ENCODE results near the gene GYPB. TPM values are rescaled to one million over a fixed set of nuclear protein-coding genes. Genes with fewer than 3 reads are reported as not detected.
"Not testable (repeated sequence)": the region's sequence is repeated elsewhere in the genome, so short reads cannot be mapped to it uniquely, and the experiment has no call there.

Gene GYPB
- total and polyA plus RNA-seq, 2 experiments from 2014 or later: not detected

DNA sequence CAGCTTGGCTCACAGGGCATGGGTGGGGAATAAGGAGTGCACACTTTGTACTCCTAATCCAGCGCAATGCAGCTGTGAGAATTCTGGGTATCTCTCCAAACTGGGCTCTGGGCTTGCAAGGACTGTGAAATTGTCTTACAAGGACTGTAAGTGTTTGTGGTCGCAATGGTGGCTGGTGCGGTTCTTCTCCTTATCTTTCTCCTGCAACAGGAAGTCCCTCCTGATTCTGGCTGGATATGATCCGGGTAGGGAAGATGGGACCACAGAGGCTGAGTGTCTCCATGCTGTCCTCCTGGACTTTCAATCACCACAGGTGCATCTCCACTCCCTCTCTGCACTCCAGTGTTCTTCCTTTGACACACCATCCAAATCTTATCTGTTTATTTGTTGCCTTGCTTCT lies 58.1 kb downstream of the GYPB start:
- H3K36me3 ChIP-seq (replicated peaks; ENCODE audit: insufficient read depth, low read depth): no peaks in the 10 kb centered on the region
- no peak overlapping the region for H3K27ac ChIP-seq
- no peak overlapping the region for H2AFZ ChIP-seq
- no peak overlapping the region for H3K4me2 ChIP-seq
- H3K4me3 ChIP-seq: no peak overlapping the region
- no peaks in the 10 kb centered on the region for H4K20me1 ChIP-seq (ENCODE audit: insufficient read depth, poor library complexity, severe bottlenecking)
- no peaks in the 10 kb centered on the region for H3K4me1 ChIP-seq (ENCODE audit: insufficient read depth)
- H3K9me2 ChIP-seq (replicated peaks; ENCODE audit: insufficient read depth): no peaks in the 10 kb centered on the region
- TF ChIP-seq EZH2phosphoT487 (IDR thresholded peaks at IDR 0.05; ENCODE audit: low read depth, severe bottlenecking, unreplicated experiment): no peak
- TF ChIP-seq EZH2 (IDR thresholded peaks at IDR 0.05; ENCODE audit: borderline replicate concordance): no peak
- TF ChIP-seq CTCF (IDR thresholded peaks at IDR 0.05; ENCODE audit: poor library complexity): no peak
- no peak for DNase-seq (ENCODE audit: low spot score)
- 91% methylated on average over 4 of the region's 4 CpGs for WGBS (ENCODE audit: low lambda C conversion rate, missing lambda C conversion rate)
- no peaks in the 10 kb centered on the region for H3K79me2 ChIP-seq
- no peaks in the 10 kb centered on the region for H3K27me3 ChIP-seq
- no peaks in the 10 kb centered on the region for H3K9me3 ChIP-seq (ENCODE audit: low read depth)

- H2AFZ ChIP-seq; H3K4me3 ChIP-seq; H4K20me1 ChIP-seq (ENCODE audit: insufficient read depth, poor library complexity, severe bottlenecking); H3K27ac ChIP-seq; H3K9me2 ChIP-seq (replicated peaks; ENCODE audit: insufficient read depth); DNase-seq (ENCODE audit: low spot score); H3K9me3 ChIP-seq (ENCODE audit: low read depth); H3K36me3 ChIP-seq (replicated peaks; ENCODE audit: insufficient read depth, low read depth); H3K4me1 ChIP-seq (ENCODE audit: insufficient read depth); H3K4me2 ChIP-seq; H3K79me2 ChIP-seq; H3K27me3 ChIP-seq: not testable (repeated sequence)
- 79% methylated on average over 3 of the region's 3 CpGs for WGBS (ENCODE audit: low lambda C conversion rate, missing lambda C conversion rate)
Observed at GRCh38 chr4:143955306-143955705, 63.9 kb downstream of the GYPB start.

GRCh38 chr4:143951458-143951972 lies 67.7 kb downstream of the GYPB start:
- not testable (repeated sequence) for H3K9me2 ChIP-seq (replicated peaks; ENCODE audit: insufficient read depth); H3K4me1 ChIP-seq (ENCODE audit: insufficient read depth); H3K27me3 ChIP-seq; H3K27ac ChIP-seq; H2AFZ ChIP-seq; H3K9me3 ChIP-seq (ENCODE audit: low read depth); H4K20me1 ChIP-seq (ENCODE audit: insufficient read depth, poor library complexity, severe bottlenecking); H3K4me2 ChIP-seq; H3K79me2 ChIP-seq; H3K36me3 ChIP-seq (replicated peaks; ENCODE audit: insufficient read depth, low read depth); H3K4me3 ChIP-seq; DNase-seq (ENCODE audit: low spot score)

DNA sequence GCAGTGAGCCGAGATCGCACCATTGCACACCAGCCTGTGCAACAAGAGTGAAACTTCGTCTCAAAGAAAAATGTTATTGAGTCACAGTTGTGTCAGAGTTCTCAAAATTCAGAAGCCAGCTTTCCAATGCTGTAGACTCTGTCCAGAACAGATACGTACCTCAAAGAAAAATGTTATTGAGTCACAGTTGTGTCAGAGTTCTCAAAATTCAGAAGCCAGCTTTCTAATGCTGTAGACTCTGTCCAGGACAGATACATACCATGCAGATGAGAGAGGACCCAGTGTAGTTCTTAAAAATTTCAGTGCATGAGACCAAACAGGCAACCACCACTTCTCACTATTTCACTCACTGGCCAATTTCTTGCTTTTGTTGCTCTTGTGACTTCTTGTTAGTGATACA lies 68.2 kb downstream of the GYPB start:
- not testable (repeated sequence) for H3K4me3 ChIP-seq; DNase-seq (ENCODE audit: low spot score); H2AFZ ChIP-seq; H3K36me3 ChIP-seq (replicated peaks; ENCODE audit: insufficient read depth, low read depth); H3K4me1 ChIP-seq (ENCODE audit: insufficient read depth); H3K9me3 ChIP-seq (ENCODE audit: low read depth); H3K4me2 ChIP-seq; H4K20me1 ChIP-seq (ENCODE audit: insufficient read depth, poor library complexity, severe bottlenecking); H3K79me2 ChIP-seq; H3K27ac ChIP-seq; H3K27me3 ChIP-seq; H3K9me2 ChIP-seq (replicated peaks; ENCODE audit: insufficient read depth)
- WGBS (ENCODE audit: low lambda C conversion rate, missing lambda C conversion rate): 92% methylated on average over 4 of the region's 4 CpGs

GRCh38 chr4:143950185-143950584 lies 69.0 kb downstream of the GYPB start:
- DNase-seq (ENCODE audit: low spot score): not testable (repeated sequence)
- 47% methylated on average over 1 of the region's 1 CpG for WGBS (ENCODE audit: low lambda C conversion rate, missing lambda C conversion rate)

DNA sequence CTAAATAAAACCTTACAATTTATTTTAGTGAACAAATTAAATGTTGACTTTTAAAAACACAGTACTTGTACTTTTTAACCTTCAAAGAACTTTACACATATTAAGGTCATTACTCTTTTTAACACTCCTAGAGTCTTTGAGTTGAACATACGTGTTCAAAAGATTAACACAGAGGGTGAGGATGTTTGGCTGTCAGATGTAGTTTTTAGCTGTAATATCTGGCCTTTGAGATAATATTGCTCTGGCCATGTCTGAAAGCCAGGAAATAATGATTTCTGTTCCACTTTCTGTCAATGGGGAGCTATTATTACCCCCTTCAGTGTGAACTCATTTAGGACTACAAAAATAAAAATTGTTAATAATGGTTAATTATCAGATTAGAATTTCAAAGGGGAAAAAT lies 71.7 kb downstream of the GYPB start:
- H3K4me3 ChIP-seq; H3K9me2 ChIP-seq (replicated peaks; ENCODE audit: insufficient read depth); H2AFZ ChIP-seq; H3K27me3 ChIP-seq; H3K4me2 ChIP-seq; H3K4me1 ChIP-seq (ENCODE audit: insufficient read depth); H3K79me2 ChIP-seq; H4K20me1 ChIP-seq (ENCODE audit: insufficient read depth, poor library complexity, severe bottlenecking); H3K36me3 ChIP-seq (replicated peaks; ENCODE audit: insufficient read depth, low read depth); DNase-seq (ENCODE audit: low spot score); H3K9me3 ChIP-seq (ENCODE audit: low read depth); H3K27ac ChIP-seq: not testable (repeated sequence)
- WGBS (ENCODE audit: low lambda C conversion rate, missing lambda C conversion rate): 85% methylated on average over 1 of the region's 1 CpG

More at GRCh38 chr4:143950185-143950584, 69.0 kb downstream of the GYPB start:
- not testable (repeated sequence) for H3K4me3 ChIP-seq; H3K36me3 ChIP-seq (replicated peaks; ENCODE audit: insufficient read depth, low read depth); H3K4me1 ChIP-seq (ENCODE audit: insufficient read depth); H3K4me2 ChIP-seq; H3K27ac ChIP-seq; H3K9me3 ChIP-seq (ENCODE audit: low read depth); H3K79me2 ChIP-seq; H3K9me2 ChIP-seq (replicated peaks; ENCODE audit: insufficient read depth); H2AFZ ChIP-seq; H3K27me3 ChIP-seq; H4K20me1 ChIP-seq (ENCODE audit: insufficient read depth, poor library complexity, severe bottlenecking)

Other genes starting within 250 kb of the GYPB start
- gene GYPE, start 113.8 kb downstream of the GYPB start, total RNA-seq: not detected in 2 replicates
- not detected in 2 replicates for gene GYPE, start 113.8 kb downstream of the GYPB start, polyA plus RNA-seq
- gene GYPA, start 121.3 kb upstream of the GYPB start, total RNA-seq: not detected in 2 replicates
- not detected in 2 replicates for gene GYPA, start 121.3 kb upstream of the GYPB start, polyA plus RNA-seq

Data from hepatocyte (in vitro differentiated cells).